HG02981 (cell line): ENCODE data around the gene KLF8.

Experiments used
- ATAC-seq: cut with Tn5 transposase; IDR thresholded peaks from one replicate; pipeline ENCODE4 v1.9.1; 2021; ENCODE audit warnings: mild to moderate bottlenecking, moderate library complexity; ENCODE audit not compliant: unreplicated experiment

Gene KLF8

GRCh38 chrX:56308726-56309125 is 76.6 kb downstream of the KLF8 start:
- no peak for ATAC-seq

GRCh38 chrX:56309881-56310280 is 77.7 kb downstream of the KLF8 start:
- no peak for ATAC-seq

- no peak for ATAC-seq
These were observed 78.4 kb downstream of the KLF8 start for GRCh38 chrX:56310581-56310980.

- ATAC-seq: no peak
These were observed 81.2 kb downstream of the KLF8 start for GRCh38 chrX:56313308-56313707.

- ATAC-seq: no peak
These were observed 82.2 kb downstream of the KLF8 start for GRCh38 chrX:56314334-56314733.

GRCh38 chrX:56318076-56318475 is 85.9 kb downstream of the KLF8 start:
- ATAC-seq: no peak

GRCh38 chrX:56319165-56319564 is 87.0 kb downstream of the KLF8 start:
- no peak for ATAC-seq
